Thoracic aorta (tissue), 2 donors: ENCODE results near the gene PTGDS. TPM values are rescaled to one million over a fixed set of nuclear protein-coding genes. Genes with fewer than 3 reads are reported as not detected.
"Not testable (repeated sequence)": the region's sequence is repeated elsewhere in the genome, so short reads cannot be mapped to it uniquely, and the experiment has no call there.

ENCODE experiments used
- ATAC-seq: fragments of 150-250 bp; one replicate; pipeline ENCODE4 v1.8.0; 2017; ENCODE audit warnings: low read depth; ENCODE audit not compliant: insufficient number of reproducible peaks, low FRiP score
- DNase-seq: peaks from one replicate; pipeline ENCODE4 v3.0.0-alpha.2; 2020; ENCODE audit warnings: low spot score
- H3K27ac ChIP-seq, 2 donors: fragments of 200-600 bp; sonication (generic); 1 replicate in 1 of 2; 2 replicates in 1 of 2; pipeline ENCODE4 v1.5.1; 2016; ENCODE audit warnings: mild to moderate bottlenecking in 2 of 2, moderate library complexity in 2 of 2
- H3K27me3 ChIP-seq: fragments of 200-600 bp; sonication (generic); replicated peaks from 2 replicates; pipeline ENCODE4 v1.6.0; 2016; ENCODE audit warnings: mild to moderate bottlenecking; ENCODE audit not compliant: insufficient read depth
- H3K36me3 ChIP-seq: fragments of 200-600 bp; sonication (generic); one replicate; pipeline ENCODE4 v1.5.1; 2016
- H3K4me1 ChIP-seq, 2 donors: fragments of 200-600 bp; sonication (generic); 1 replicate in 1 of 2; 2 replicates in 1 of 2; pipeline versions ENCODE4 v1.5.1 to v1.6.0; 2016; ENCODE audit warnings: low read depth in 2 of 2, mild to moderate bottlenecking in 1 of 2; ENCODE audit not compliant: control insufficient read depth in 1 of 2
- H3K4me3 ChIP-seq: fragments of 200-600 bp; sonication (generic); 2 replicates; pipeline ENCODE4 v1.5.1; 2016; ENCODE audit warnings: mild to moderate bottlenecking
- H3K9me3 ChIP-seq: fragments of 200-600 bp; sonication (generic); 2 replicates; pipeline ENCODE4 v1.5.1; 2016
- total RNA-seq, 2 donors: library from RNA; depleted of rRNA; stranded (reverse); fragments of >200 nt; gene quantifications; one replicate each; pipeline versions ENCODE4 v1.1.0 to v1.2.3, GENCODE V29; 2016
- TF ChIP-seq, protein P1 (sequence below): fragments of 200-600 bp; sonication (generic); IDR thresholded peaks from one replicate; pipeline ENCODE4 v1.5.1; 2019; ENCODE audit warnings: antibody characterized with exemption

PTGDS gene
- total RNA-seq, 2 donors from 2014 or later = 66.1 to 89.5 TPM

DNA sequence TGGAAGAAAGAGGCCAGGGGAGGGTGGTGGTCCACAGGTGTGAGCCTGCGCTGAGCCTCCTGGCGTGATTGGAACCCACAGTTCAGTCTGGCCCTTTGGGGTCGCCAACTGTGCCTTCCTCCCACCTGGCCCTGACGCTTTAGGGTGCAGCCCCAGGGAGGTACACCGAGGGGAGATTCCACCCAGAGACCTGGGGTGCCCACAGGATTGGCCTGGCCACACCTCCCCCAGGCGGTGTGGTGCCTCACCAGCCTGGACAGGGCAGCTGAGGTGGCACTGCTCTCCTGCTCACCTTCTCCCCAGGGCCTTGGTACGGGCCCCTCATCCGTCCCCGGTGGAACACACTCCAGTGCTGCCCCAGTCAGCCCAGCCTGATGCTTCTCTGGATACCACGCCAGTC is 20.1 kb downstream of the PTGDS start:
- H3K36me3 ChIP-seq = no peaks in the 10 kb centered on the region
- H3K4me3 ChIP-seq = no peak overlapping the region
- no peak overlapping the region for H3K27ac ChIP-seq
- DNase-seq (no peak), ATAC-seq (no peak)
- no peaks in the 10 kb centered on the region for H3K27me3 ChIP-seq
- no peaks in the 10 kb centered on the region for H3K9me3 ChIP-seq
- H3K4me1 ChIP-seq = peaks cover 24 to 37% of the 10 kb centered on the region in 2 donors
- TF ChIP-seq, protein P1, sequence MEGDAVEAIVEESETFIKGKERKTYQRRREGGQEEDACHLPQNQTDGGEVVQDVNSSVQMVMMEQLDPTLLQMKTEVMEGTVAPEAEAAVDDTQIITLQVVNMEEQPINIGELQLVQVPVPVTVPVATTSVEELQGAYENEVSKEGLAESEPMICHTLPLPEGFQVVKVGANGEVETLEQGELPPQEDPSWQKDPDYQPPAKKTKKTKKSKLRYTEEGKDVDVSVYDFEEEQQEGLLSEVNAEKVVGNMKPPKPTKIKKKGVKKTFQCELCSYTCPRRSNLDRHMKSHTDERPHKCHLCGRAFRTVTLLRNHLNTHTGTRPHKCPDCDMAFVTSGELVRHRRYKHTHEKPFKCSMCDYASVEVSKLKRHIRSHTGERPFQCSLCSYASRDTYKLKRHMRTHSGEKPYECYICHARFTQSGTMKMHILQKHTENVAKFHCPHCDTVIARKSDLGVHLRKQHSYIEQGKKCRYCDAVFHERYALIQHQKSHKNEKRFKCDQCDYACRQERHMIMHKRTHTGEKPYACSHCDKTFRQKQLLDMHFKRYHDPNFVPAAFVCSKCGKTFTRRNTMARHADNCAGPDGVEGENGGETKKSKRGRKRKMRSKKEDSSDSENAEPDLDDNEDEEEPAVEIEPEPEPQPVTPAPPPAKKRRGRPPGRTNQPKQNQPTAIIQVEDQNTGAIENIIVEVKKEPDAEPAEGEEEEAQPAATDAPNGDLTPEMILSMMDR = no peak

DNA sequence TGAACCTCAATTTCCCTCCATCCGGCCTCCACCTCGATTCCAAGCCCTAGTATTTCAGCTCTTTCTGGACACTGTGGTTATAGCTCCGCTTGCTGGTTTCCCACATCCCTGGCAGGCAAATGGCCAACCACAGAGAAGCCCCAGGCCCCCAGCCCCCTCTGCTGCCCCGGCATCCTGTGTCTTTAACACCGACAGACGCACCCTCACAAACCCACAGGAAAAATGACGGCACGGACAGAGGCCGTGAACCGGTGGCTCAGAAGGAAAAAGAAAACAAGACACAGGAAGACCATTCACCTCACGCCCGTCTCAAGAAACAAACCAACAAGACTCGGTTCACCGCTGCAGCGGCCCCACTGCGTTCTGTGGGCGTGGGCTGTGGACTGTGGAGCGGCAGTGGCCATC is 20.5 kb downstream of the PTGDS start:
- no peaks in the 10 kb centered on the region for H3K36me3 ChIP-seq
- ATAC-seq = no peak
- no peak overlapping the region for H3K27ac ChIP-seq
- peaks cover 22 to 33% of the 10 kb centered on the region in 2 donors for H3K4me1 ChIP-seq
- DNase-seq = no peak
- TF ChIP-seq, protein P1 = no peak
- no peaks in the 10 kb centered on the region for H3K27me3 ChIP-seq
- H3K9me3 ChIP-seq = no peaks in the 10 kb centered on the region
- no peak overlapping the region for H3K4me3 ChIP-seq

DNA sequence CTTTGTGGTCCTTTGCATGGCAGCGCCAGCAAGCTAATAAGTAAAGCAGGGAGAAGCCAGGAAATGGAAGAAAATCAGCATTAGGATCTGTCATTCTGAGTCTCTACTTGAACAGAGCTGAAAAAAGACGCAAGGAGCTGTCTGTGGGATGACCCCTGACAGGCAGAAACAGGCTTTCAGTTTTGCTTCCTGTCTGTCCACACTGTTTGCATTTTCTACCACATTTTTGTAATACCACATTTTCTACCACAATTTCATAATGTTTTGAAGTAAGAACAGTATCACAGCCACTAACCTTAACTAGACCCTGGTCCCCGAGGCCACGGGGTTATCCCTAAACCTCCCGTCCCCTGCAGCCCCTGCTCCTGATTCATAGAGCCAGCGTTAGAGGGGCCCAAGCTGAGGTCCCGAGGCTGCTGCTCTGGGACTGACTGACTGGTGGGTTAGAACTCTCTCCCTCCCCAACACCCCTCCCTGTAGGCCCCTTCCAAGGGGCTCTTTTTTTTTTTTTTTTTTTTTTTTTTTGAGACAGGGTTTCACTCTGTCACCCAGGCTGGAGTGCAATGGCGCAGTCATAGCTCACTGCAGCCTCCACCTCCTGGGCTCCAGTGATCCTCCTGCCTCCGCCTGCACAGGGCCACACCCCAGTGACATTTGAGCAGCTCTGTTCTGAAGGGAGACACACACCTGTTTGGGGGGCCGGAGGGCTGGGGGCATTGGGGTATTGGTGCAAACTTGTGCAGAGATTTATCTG is 23.1 kb downstream of the PTGDS start:
- Histone ChIP-seq H3K36me3 (no peaks in the 10 kb centered on the region), H3K27me3 (no peaks in the 10 kb centered on the region), H3K27ac (no peak overlapping the region), H3K9me3 (no peaks in the 10 kb centered on the region), H3K4me1 (peaks cover 15 to 18% of the 10 kb centered on the region in 2 donors), H3K4me3 (no peak overlapping the region)
- TF ChIP-seq, protein P1 = no peak
- no peak for ATAC-seq
- no peak for DNase-seq

DNA sequence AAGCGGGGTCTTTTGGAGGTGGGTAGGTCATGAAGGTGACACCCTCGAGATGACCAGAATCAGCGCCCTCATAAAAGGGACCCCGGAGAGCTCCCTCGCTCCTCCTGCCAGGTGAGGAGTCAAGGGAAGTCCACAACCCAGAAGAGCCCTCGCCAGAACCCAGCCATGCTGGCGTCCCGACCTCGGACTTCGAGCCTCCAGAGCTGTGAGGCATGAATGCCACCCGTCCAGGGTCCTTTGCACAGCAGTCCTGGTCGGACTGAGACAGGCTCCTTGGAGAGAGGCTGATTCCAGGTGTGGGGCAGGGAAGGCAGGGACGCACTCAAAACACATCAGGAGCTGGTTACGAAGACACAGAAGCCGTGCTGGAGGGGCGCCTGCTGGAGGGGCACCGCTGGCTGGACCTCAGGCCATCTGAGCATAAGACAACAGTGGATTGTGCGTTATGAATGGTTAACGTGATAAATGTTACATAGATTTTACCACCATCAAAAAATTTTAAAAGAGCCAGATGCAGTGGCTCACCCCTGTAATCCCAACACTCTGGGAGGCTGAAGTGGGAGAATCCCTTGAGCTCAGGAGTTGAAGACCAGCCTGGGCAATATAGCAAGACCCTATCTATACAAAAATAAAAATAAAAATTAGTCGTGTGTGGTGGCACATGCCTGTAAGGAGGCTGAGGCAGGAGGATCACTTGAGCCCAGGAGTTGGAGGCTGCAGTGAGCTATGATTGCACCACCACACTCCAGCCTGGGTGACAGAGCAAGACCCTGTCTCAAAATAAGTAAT is 24.7 kb downstream of the PTGDS start:
- Histone ChIP-seq H3K36me3 (no peaks in the 10 kb centered on the region), H3K27ac (no peak overlapping the region), H3K27me3 (no peaks in the 10 kb centered on the region), H3K4me1 (peaks cover 0 to under 1% of the 10 kb centered on the region in 2 donors), H3K4me3 (no peak overlapping the region), H3K9me3 (no peaks in the 10 kb centered on the region)
- ATAC-seq = no peak
- DNase-seq = no peak
- TF ChIP-seq, protein P1 = no peak

DNA sequence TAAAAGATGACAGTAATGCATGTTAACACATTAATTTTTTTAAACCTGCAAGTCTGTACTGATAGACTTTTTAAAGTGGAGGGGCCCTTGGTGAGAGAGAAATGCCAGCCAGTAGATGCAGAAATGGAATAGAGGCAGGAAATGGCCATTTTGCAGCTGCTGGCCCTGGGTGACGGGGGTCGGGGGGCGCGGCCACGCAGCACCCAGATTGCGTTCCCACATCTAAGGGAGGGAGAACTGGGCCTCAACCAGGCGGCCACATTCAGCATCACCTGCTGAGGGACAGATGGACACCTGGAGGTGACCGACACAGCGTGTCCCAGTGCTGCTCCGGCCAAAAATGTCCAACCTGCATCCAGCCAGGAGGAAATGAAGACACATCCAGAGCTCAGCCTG is 25.3 kb downstream of the PTGDS start:
- TF ChIP-seq, protein P1 = no peak
- no peaks in the 10 kb centered on the region for H3K36me3 ChIP-seq
- no peak overlapping the region for H3K4me3 ChIP-seq
- no peaks in the 10 kb centered on the region for H3K9me3 ChIP-seq
- no peaks in the 10 kb centered on the region for H3K4me1 ChIP-seq
- DNase-seq (no peak), ATAC-seq (no peak)
- H3K27ac ChIP-seq = no peak overlapping the region
- no peaks in the 10 kb centered on the region for H3K27me3 ChIP-seq

DNA sequence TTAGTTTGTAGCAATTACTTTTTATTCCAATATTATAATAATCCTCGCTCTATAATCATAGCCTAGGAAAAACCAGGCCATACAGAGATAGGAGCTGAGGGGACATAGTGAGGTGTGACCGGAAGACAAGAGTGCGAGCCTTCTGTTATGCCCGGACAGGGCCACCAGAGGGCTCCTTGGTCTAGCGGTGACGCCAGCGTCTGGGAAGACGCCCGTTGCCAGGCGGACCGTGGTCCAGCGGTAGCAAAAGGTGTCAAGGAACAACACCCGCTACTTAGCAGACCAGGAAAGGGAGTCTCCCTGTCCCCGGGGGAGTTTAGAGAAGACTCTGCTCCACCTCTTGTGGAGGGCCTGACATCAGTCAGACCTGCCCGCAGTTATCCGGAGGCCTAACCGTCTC is 27.0 kb downstream of the PTGDS start:
- not testable (repeated sequence) for H3K9me3 ChIP-seq, H3K36me3 ChIP-seq, H3K27me3 ChIP-seq, ATAC-seq, H3K4me1 ChIP-seq, H3K27ac ChIP-seq, H3K4me3 ChIP-seq, DNase-seq
